Astrocyte (in vitro differentiated cells and primary cell): ENCODE measurements around the gene FCN1.

ENCODE experiments used
- CTCF ChIP-seq: IDR thresholded peaks from 2 replicates; pipeline ENCODE4 v1.5.1; 2011; ENCODE audit warnings: low read depth, mild to moderate bottlenecking, inconsistent platforms, low read length, moderate library complexity; ENCODE audit not compliant: insufficient read depth
- EZH2 ChIP-seq: IDR thresholded peaks from 2 replicates; pipeline ENCODE4 v1.6.1; 2012; ENCODE audit warnings: mild to moderate bottlenecking, low read length, inconsistent platforms; ENCODE audit not compliant: insufficient read depth

DNA sequence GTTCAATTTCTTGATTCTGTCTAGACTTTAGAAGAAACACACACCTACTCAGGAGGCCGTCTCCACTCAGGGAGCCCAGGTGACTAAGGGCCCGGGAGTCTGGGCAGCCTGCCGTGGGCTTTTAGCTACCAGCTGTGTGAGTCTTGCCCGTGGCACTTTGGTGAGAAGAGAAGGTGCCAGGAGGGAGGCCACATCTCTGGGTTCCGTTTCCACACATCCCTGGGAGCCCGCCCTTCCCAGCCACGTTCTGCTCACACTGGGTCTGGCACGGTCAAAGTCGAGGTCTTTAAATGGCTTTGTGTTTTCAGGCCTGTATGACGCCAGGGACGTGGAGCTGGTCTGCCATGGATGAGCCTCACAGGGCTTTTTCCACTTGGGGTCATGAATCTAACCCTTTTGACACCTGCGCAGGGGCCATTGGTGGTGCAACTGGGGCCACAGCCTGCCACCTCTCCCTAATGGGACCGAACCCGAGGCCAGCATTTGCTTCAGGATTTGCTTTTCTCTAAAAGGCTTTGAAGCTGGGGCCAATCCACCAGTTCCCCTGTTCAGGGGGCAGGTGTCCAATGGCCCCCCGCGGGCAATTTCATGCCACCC is 54.3 kb downstream of the FCN1 start:
- TF ChIP-seq CTCF (no peak), EZH2 (no peak)
